ENCODE results near the gene AQP1.

Gene AQP1

DNA sequence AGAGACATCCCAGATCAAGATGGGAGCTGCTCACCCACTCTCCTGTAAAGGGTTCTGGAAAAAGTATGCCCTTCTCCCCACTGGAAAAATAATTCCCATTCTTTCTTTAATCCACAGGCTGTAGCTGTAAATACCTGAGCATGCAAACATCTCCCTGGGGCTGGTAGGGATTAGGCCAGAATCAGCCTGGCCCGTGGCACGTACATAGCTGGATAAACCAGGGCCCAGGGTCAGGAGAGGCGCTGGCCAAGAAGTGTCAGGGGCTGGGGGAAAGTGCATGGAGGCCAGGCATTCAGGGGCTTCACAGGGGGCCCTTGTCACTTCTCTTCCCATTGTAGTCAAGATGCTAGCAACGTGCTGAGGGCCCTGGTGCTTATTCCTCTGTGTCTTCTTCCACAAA lies 30.7 kb upstream of the AQP1 start:
- no peak for DNase-seq

DNA sequence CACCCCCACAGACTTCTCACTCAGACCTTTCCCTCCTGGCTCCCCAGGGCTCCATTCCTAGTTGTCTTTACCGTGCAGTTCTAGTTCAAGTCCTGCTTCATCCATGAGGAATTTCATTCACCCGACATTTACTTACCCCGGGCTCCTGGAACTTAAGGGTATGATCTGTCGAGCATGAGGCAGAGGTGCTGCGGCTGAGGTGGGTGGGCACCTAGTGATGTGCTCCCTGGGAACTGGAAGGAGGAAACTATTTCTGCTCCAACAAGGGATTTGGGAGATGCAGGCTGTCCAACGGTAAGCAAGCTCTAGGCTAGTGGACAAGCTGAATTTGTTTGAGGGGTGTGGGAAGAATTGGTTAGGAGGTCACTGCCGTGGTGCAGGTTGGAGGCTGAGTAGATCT lies 30.2 kb upstream of the AQP1 start:
- no peak for DNase-seq

GRCh38 chr7:30884881-30885280 lies 26.8 kb upstream of the AQP1 start:
- DNase-seq = no peak

DNA sequence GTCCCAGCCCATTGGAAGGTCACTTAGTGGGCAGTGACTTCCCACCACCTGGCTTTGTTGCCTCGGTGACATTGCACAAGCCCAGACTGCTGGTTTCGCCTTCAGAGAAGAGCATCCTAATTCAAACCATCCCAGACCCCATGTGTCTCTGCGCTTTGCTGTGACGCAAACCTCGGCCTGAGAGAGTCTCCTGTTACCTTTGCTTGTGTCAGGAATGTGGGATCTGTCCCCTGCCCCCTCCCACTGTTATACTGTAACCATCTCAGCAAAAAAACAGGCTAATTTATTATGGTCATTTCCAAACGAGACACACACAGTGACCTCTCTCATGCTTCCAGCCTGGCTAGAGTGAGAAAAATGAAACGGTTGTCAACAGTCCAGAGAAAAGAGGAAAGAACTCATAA lies 25.0 kb upstream of the AQP1 start:
- no peak for DNase-seq

GRCh38 chr7:30887464-30887872 lies 24.2 kb upstream of the AQP1 start:
- DNase-seq = no peak

DNA sequence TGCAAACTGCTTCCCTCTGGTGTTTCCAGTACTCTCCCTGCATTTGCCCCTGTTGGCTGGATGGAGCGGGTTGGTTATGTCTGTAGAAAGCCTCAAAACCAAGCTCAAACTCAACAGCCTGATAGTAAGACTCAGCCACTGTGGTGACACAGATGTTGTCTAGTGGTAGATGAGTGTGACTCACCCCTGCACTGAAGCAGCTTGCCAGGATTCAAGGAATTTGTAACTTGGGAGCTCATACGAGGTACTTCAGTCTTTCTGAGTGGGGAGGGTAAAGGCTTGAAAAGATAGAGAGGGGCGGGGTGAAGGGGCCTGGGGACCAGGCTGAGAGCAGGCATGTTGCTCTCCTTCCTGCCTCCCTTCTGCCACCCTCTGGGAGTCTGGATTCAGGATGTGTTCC lies 22.9 kb upstream of the AQP1 start:
- no peak for DNase-seq

DNA sequence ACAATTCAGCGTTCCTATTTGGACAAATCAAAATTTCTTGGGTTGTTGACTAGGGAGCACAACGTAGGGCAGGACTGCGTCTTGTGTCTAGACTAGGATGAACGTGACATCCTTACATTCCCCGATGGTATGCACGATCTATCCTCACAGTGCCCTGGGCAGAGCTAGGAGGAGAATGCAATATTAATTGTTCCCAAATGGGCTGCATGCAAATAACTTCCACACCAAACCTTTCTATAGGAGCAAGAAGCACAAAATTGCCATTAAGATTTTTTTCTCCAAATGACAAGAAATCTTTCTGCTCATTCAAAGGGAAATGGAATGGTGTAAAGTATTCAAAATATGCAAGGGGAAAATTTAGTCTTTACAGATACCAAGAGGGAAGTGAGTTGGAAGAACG lies 21.4 kb upstream of the AQP1 start:
- no peak for DNase-seq

GRCh38 chr7:30893357-30893756 lies 18.3 kb upstream of the AQP1 start:
- no peak for DNase-seq

DNA sequence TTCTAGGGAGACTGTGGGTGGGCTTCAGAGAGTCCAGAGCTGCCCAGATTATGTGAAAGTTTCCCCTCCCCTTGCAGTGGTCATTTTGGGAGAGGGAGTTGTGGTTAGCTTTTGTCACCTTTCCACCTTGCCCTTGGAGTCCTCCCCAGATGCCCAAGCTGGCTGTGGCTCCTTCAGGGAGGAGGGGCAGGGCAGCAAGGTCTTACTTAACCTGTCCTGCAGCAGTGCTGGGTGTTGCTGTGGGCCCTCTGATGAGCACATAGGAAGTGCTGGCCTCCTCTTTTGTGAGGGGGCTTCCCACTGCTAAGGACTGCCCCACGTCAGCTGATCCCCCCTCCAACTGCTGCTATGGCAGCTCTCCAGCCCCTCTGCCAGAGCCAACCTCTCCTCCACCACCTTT lies 17.6 kb upstream of the AQP1 start:
- no peak for DNase-seq

DNA sequence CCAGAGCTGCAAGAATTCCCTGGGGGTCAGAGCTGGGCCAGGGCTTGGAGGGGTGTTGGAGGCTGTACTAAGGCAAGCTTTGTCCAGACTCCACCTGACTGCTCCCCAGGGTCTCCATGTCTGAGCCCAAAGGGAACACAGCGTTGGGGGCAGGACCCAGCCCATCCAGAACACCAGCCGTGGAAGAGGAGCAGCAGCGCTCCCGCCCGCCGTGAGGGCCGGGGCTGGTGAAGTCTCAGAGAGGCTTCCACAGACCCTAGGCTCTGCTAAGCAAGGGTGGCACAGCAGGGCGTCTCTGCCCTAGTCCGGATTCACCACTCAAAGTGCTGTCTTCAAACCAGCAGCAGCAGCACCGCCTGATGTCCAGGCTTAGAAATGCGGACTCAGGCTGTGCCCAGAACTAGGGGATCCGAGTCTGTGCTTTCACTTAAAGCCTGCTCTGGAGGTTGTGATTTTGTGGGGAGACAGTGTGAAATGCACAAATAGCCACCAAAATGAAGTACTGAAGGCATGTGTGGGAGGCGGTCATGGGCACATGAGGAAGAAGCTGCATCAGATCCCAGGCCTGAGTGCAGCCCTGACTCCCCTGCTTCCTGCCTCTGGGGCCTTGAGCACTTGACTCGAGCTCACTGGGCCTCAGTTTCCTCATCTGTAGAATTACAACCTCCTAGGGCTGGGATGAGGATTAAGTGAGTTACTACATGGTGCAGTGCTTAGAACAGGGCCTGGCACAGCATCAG lies 16.6 kb upstream of the AQP1 start:
- no peak for DNase-seq

GRCh38 chr7:30896036-30896435 lies 15.6 kb upstream of the AQP1 start:
- DNase-seq = no peak

DNA sequence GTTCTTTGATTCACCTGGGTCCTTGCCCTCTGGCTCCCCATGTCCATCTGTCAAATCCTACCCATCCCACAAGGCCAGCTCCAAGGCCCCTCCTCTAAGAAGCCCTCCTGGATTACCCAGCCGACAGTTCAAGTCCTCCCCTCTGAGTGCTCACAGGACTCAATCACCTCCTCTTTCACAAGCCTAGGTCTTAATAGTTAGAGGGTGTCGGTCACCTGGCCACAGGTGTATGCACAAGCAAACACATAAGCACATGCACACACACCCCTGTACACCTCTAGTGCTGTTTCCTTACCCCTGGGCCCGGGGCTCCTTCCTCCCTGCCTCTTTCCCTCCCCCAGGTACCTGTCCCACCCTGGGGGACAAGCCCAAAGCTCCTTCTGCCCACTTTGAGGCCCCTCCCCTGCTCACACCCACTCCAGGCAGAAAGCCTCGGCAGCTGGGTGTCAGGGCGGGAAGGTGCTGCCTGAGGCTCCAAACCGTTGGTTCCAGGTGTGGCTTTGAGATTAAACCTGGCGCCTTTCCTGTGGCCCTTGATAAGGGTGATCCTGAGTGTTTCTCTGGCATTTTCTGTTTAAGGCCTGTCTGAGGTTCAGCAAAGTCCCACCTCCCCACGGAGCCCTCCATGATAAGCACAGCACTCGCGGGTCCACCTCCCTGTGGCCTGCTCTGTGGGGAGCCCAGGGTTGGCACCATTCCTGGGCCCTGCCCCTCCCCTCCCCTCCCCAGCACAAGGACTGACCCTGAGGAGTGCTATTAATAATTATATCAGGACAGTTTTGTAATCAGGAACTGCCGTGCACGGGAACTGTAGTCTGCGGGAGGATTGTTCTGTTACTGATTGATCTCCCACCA lies 14.6 kb upstream of the AQP1 start:
- DNase-seq = no peak

GRCh38 chr7:30897770-30898169 lies 13.9 kb upstream of the AQP1 start:
- no peak for DNase-seq

- DNase-seq = no peak
Observed at GRCh38 chr7:30898411-30898810, 13.2 kb upstream of the AQP1 start.

- DNase-seq = no peak
Observed at GRCh38 chr7:30899066-30899465, 12.6 kb upstream of the AQP1 start.

- DNase-seq = no peak
Observed at GRCh38 chr7:30899630-30900029, 12.0 kb upstream of the AQP1 start.

DNA sequence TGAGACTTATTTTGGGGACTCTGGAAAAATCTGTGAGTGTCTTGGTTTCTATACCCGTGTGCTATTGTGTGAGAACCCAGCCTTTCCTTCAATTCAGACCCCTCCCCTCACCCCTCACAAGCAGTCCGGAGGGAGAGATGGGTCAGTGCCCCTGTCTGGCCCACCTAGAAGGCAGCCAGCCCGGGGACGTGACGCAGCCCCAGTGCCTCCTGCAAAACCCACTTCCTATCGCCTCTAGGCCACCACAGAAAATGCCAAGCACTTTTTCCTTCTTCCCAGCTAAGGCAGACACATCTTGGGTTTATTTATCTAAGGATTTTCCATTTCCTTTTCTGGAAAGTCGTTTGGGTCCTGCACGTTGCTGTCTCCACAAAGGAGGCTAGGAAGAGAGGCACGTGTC lies 11.6 kb upstream of the AQP1 start:
- DNase-seq = no peak

DNA sequence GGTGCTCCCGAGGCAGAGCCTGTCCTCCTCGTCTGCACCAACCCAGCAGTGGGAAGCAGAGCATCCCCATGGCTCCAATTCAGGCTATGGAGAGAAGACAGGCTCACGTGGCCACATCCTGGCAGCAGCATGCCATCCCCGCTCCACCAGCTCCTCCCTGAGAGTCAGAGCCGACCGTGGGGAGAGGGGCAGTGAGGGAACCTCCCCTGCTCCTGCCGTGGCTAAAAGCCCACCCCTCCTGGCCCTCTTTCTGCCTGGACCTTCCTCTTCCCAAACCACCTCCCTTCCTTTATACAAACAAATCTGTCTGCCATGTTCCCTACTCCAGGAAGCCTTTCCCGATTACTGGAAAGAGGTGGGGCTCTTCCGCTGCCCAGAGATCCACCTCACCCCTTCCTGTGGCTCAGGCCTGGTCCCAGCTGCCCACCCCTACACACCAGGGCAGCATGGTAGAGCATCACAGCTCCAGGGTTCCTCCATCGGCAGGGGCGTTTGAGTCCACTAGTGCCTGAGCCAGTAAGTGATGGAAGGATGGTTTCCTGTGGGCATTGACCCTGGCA lies 10.8 kb upstream of the AQP1 start:
- DNase-seq = no peak

- no peak for DNase-seq
Observed at GRCh38 chr7:30901856-30902255, 9.8 kb upstream of the AQP1 start.

DNA sequence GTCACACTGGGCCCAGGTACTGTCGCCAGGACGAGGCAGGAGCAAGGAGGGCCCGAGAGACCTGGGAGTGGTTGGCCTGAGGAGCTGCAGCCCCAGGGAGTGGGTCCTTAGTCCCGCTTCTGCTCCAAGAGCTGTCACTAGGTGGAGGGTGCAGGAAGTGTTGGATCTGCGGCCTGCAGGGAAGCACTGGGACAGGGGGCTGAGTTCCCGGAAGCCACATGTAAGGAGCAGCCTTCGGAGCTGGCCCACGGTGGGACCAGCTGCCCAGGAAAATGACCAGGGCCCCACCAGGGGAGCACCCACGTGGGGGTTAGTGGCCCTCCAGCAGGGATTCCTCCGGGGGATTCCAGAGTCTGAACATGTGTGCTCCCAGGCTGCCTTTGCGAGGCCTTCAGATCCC lies 9.2 kb upstream of the AQP1 start:
- DNase-seq = no peak

GRCh38 chr7:30903146-30903545 lies 8.5 kb upstream of the AQP1 start:
- DNase-seq = no peak

- DNase-seq = no peak
Observed at GRCh38 chr7:30904561-30904960, 7.1 kb upstream of the AQP1 start.

All from right kidney (tissue), 1 donor.